GM12873 (cell line): ENCODE measurements around the gene CCDC9.

Source experiments
- TF ChIP-seq, protein P1 (sequence below): IDR thresholded peaks from 2 replicates; pipeline ENCODE4 v1.5.1; 2012; ENCODE audit warnings: low read depth, mild to moderate bottlenecking, moderate library complexity, low read length, control low read depth; ENCODE audit not compliant: insufficient read depth; ENCODE audit errors: missing control alignments

CCDC9 gene

GRCh38 chr19:47313754-47314295 lies 57.5 kb downstream of the CCDC9 start:
- TF ChIP-seq, protein P1, sequence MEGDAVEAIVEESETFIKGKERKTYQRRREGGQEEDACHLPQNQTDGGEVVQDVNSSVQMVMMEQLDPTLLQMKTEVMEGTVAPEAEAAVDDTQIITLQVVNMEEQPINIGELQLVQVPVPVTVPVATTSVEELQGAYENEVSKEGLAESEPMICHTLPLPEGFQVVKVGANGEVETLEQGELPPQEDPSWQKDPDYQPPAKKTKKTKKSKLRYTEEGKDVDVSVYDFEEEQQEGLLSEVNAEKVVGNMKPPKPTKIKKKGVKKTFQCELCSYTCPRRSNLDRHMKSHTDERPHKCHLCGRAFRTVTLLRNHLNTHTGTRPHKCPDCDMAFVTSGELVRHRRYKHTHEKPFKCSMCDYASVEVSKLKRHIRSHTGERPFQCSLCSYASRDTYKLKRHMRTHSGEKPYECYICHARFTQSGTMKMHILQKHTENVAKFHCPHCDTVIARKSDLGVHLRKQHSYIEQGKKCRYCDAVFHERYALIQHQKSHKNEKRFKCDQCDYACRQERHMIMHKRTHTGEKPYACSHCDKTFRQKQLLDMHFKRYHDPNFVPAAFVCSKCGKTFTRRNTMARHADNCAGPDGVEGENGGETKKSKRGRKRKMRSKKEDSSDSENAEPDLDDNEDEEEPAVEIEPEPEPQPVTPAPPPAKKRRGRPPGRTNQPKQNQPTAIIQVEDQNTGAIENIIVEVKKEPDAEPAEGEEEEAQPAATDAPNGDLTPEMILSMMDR: no peak

DNA sequence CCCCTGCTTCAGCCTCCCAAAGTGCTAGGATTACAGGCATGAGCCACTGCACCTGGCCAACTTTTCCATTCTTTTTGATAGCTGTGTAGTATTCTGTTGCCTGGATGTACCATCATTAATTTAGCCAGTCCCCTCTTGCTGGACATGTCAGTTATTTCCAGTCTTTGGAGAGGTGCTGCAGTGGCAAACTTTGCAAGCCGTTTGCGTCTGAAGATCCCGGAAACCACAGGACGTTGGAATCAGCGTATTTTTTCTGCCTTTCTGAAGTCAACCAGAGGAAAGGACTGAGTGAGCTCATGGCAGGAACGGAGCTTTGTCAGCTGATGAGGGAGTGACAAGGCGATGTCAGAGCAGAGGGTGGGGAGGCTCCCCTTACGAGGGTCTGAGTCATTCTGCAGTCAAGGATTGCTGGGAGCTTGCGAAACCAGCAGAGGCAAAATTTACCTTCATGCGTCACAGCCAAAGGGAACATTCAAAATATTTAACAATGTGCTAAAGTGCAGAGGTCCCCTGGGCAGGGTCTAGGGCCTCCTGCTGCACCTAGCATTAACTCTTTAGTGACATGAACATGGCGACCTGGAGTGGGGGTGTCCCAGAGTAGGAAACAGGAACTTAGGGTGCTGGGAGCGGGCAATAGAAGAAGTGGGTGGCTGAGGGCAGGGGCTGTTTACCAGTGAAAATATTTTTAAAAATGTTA lies 58.9 kb downstream of the CCDC9 start:
- TF ChIP-seq, protein P1: no peak

- TF ChIP-seq, protein P1: no peak
Observed at GRCh38 chr19:47316513-47316912, 60.2 kb downstream of the CCDC9 start.

DNA sequence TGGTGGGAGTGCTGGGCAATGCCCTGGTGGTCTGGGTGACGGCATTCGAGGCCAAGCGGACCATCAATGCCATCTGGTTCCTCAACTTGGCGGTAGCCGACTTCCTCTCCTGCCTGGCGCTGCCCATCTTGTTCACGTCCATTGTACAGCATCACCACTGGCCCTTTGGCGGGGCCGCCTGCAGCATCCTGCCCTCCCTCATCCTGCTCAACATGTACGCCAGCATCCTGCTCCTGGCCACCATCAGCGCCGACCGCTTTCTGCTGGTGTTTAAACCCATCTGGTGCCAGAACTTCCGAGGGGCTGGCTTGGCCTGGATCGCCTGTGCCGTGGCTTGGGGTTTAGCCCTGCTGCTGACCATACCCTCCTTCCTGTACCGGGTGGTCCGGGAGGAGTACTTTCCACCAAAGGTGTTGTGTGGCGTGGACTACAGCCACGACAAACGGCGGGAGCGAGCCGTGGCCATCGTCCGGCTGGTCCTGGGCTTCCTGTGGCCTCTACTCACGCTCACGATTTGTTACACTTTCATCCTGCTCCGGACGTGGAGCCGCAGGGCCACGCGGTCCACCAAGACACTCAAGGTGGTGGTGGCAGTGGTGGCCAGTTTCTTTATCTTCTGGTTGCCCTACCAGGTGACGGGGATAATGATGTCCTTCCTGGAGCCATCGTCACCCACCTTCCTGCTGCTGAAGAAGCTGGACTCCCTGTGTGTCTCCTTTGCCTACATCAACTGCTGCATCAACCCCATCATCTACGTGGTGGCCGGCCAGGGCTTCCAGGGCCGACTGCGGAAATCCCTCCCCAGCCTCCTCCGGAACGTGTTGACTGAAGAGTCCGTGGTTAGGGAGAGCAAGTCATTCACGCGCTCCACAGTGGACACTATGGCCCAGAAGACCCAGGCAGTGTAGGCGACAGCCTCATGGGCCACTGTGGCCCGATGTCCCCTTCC lies 63.9 kb downstream of the CCDC9 start:
- TF ChIP-seq, protein P1: no peak
